22Rv1 (cell line): ENCODE data around the gene OTUD5.

Experiments
- CTCF ChIP-seq: fragments of 450-650 bp; IDR thresholded peaks from 2 replicates; pipeline ENCODE4 v1.5.1; 2017; ENCODE audit warnings: mild to moderate bottlenecking
- ZFX ChIP-seq: fragments of 450-650 bp; IDR thresholded peaks from 2 replicates; pipeline ENCODE4 v1.6.1; 2017; ENCODE audit warnings: antibody characterized with exemption, borderline replicate concordance

- TF ChIP-seq CTCF = no peak
- TF ChIP-seq ZFX = no peak
Observed at GRCh38 chrX:48996969-48997368, 39.6 kb upstream of the OTUD5 start.
